22Rv1 (cell line): Measurements from ENCODE around the gene PROZ.
A peak's percentile ranks its signal among the peaks of the same experiment; 100 is the strongest.

Experiments used
- H3K27ac ChIP-seq: fragments of 450-650 bp; 2 replicates; pipeline ENCODE4 v1.5.1; 2017
- CTCF ChIP-seq: fragments of 450-650 bp; IDR thresholded peaks from 2 replicates; pipeline ENCODE4 v1.5.1; 2017; ENCODE audit warnings: mild to moderate bottlenecking
- ZFX ChIP-seq: fragments of 450-650 bp; IDR thresholded peaks from 2 replicates; pipeline ENCODE4 v1.6.1; 2017; ENCODE audit warnings: antibody characterized with exemption, borderline replicate concordance

PROZ gene

GRCh38 chr13:113186061-113186900 is 27.8 kb downstream of the PROZ start:
- no peak overlapping the region for H3K27ac ChIP-seq
- no peak for TF ChIP-seq ZFX

GRCh38 chr13:113187263-113187669 is 28.8 kb downstream of the PROZ start:
- TF ChIP-seq ZFX (no peak), CTCF (no peak)
- 0 out of 2 replicates have a peak overlapping the region, but pooled peaks have one; percentile 38 for H3K27ac ChIP-seq

GRCh38 chr13:113187883-113188665 is 29.6 kb downstream of the PROZ start:
- 0 out of 2 replicates have a peak overlapping the region, but pooled peaks have one; percentile 18 for H3K27ac ChIP-seq
- TF ChIP-seq ZFX (no peak), CTCF (no peak)

GRCh38 chr13:113190181-113190580 is 31.7 kb downstream of the PROZ start:
- TF ChIP-seq ZFX (no peak), CTCF (no peak)
- H3K27ac ChIP-seq = no peak overlapping the region

GRCh38 chr13:113192279-113192678 is 33.8 kb downstream of the PROZ start:
- H3K27ac ChIP-seq = no peak overlapping the region

GRCh38 chr13:113192902-113193301 is 34.5 kb downstream of the PROZ start:
- no peak overlapping the region for H3K27ac ChIP-seq
- no peak for TF ChIP-seq ZFX
- no peak for TF ChIP-seq CTCF

More at GRCh38 chr13:113192279-113192678, 33.8 kb downstream of the PROZ start:
- no peak for TF ChIP-seq CTCF

GRCh38 chr13:113195360-113195759 is 36.9 kb downstream of the PROZ start:
- no peak overlapping the region for H3K27ac ChIP-seq
- TF ChIP-seq CTCF (no peak), ZFX (no peak)
